Measurements from ENCODE around the gene MEX3A.
"Not testable (repeated sequence)": the region's sequence is repeated elsewhere in the genome, so short reads cannot be mapped to it uniquely, and the experiment has no call there.

The MEX3A gene

GRCh38 chr1:156082309-156083091, at the start of gene MEX3A:
Gene MEX3A (minus strand): TSS chr1:156082465. CDS start chr1:156081998, 467 bp downstream.
- DNase-seq (ENCODE audit: low read depth in 2 of 2): peak; percentile 36 to 56

- no peak for DNase-seq (ENCODE audit: low read depth in 2 of 2)
Observed at GRCh38 chr1:156130578-156130942, 48.3 kb upstream of the MEX3A start.

GRCh38 chr1:156129687-156130577, 47.7 kb upstream of the MEX3A start:
- DNase-seq (ENCODE audit: low read depth in 2 of 2): peak; percentile 75 to 79

GRCh38 chr1:156128654-156129597, 46.7 kb upstream of the MEX3A start:
- no peak for DNase-seq (ENCODE audit: low read depth in 2 of 2)

GRCh38 chr1:156128308-156128653, 46.0 kb upstream of the MEX3A start:
- no peak for DNase-seq (ENCODE audit: low read depth in 2 of 2)

- peak; percentile 52 to 58 for DNase-seq (ENCODE audit: low read depth in 2 of 2)
Observed at GRCh38 chr1:156126630-156127534, 44.6 kb upstream of the MEX3A start.

GRCh38 chr1:156126043-156126629, 43.9 kb upstream of the MEX3A start:
- no peak for DNase-seq (ENCODE audit: low read depth in 2 of 2)

GRCh38 chr1:156125544-156125943, 43.3 kb upstream of the MEX3A start:
- not testable (repeated sequence) for DNase-seq (ENCODE audit: low read depth in 2 of 2)

GRCh38 chr1:156124557-156125483, 42.6 kb upstream of the MEX3A start:
- DNase-seq (ENCODE audit: low read depth in 2 of 2): no peak

GRCh38 chr1:156123356-156124196, 41.3 kb upstream of the MEX3A start:
- DNase-seq (ENCODE audit: low read depth in 2 of 2): peak; percentile 48 to 57

GRCh38 chr1:156122519-156123355, 40.5 kb upstream of the MEX3A start:
- DNase-seq (ENCODE audit: low read depth in 2 of 2): no peak

GRCh38 chr1:156122086-156122485, 39.8 kb upstream of the MEX3A start:
- DNase-seq (ENCODE audit: low read depth in 2 of 2): no peak

- no peak for DNase-seq (ENCODE audit: low read depth in 2 of 2)
Observed at GRCh38 chr1:156121457-156121856, 39.2 kb upstream of the MEX3A start.

- DNase-seq (ENCODE audit: low read depth in 2 of 2): not testable (repeated sequence)
Observed at GRCh38 chr1:156121005-156121404, 38.7 kb upstream of the MEX3A start.

GRCh38 chr1:156120318-156120717, 38.1 kb upstream of the MEX3A start:
- DNase-seq (ENCODE audit: low read depth in 2 of 2): no peak

- no peak for DNase-seq (ENCODE audit: low read depth in 2 of 2)
Observed at GRCh38 chr1:156119503-156120209, 37.4 kb upstream of the MEX3A start.

All from stimulated activated CD4-positive, alpha-beta T cell treated with anti-CD3 and anti-CD28 coated beads, Interleukin-1b, Interleukin-23, amount 100 ng/mL, for 4 hours (primary cell).